Measurements from ENCODE around the gene VAMP1.

GRCh38 chr12:6494258-6494743, 23.8 kb upstream of the VAMP1 start:
- TF ChIP-seq CTCF (IDR thresholded peaks at IDR 0.05; ENCODE audit: insufficient read depth, low read length) = peak; percentile 10
- TF ChIP-seq, protein P1, sequence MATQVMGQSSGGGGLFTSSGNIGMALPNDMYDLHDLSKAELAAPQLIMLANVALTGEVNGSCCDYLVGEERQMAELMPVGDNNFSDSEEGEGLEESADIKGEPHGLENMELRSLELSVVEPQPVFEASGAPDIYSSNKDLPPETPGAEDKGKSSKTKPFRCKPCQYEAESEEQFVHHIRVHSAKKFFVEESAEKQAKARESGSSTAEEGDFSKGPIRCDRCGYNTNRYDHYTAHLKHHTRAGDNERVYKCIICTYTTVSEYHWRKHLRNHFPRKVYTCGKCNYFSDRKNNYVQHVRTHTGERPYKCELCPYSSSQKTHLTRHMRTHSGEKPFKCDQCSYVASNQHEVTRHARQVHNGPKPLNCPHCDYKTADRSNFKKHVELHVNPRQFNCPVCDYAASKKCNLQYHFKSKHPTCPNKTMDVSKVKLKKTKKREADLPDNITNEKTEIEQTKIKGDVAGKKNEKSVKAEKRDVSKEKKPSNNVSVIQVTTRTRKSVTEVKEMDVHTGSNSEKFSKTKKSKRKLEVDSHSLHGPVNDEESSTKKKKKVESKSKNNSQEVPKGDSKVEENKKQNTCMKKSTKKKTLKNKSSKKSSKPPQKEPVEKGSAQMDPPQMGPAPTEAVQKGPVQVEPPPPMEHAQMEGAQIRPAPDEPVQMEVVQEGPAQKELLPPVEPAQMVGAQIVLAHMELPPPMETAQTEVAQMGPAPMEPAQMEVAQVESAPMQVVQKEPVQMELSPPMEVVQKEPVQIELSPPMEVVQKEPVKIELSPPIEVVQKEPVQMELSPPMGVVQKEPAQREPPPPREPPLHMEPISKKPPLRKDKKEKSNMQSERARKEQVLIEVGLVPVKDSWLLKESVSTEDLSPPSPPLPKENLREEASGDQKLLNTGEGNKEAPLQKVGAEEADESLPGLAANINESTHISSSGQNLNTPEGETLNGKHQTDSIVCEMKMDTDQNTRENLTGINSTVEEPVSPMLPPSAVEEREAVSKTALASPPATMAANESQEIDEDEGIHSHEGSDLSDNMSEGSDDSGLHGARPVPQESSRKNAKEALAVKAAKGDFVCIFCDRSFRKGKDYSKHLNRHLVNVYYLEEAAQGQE (IDR thresholded peaks at IDR 0.05; ENCODE audit: insufficient replicate concordance, low read depth) = no peak
- peak; percentile 4; the same call in 1 of the 2 replicates for TF ChIP-seq POLR2AphosphoS5 (IDR thresholded peaks at IDR 0.05; ENCODE audit: low read depth)

All from HL-60 (cell line).